Astrocyte (in vitro differentiated cells and primary cell): ENCODE results near the gene NAV3. TPM values are rescaled to one million over a fixed set of nuclear protein-coding genes. Genes with fewer than 3 reads are reported as not detected.

ENCODE experiments used
- DNase-seq: peaks from one replicate; pipeline ENCODE4 v3.0.0-alpha.2; 2010; ENCODE audit warnings: low read depth
- FAIRE-seq: peaks from 2 replicates; lab custom pipeline; 2011; peaks lifted over from hg19 to GRCh38; lab: Jason Lieb, UNC
- H2AFZ ChIP-seq: 2 replicates; pipeline ENCODE4 v1.6.0; 2012; ENCODE audit warnings: low read depth, low read length, inconsistent platforms
- H3K27ac ChIP-seq: 2 replicates; pipeline ENCODE4 v1.5.1; 2011; ENCODE audit warnings: low read depth, low read length, inconsistent platforms
- H3K27me3 ChIP-seq: 2 replicates; pipeline ENCODE4 v1.6.0; 2011; ENCODE audit warnings: low read length, inconsistent platforms; ENCODE audit not compliant: insufficient read depth
- H3K36me3 ChIP-seq: 2 replicates; pipeline ENCODE4 v1.5.1; 2011; ENCODE audit warnings: low read length, inconsistent platforms; ENCODE audit not compliant: insufficient read depth
- H3K4me1 ChIP-seq: 2 replicates; pipeline ENCODE4 v1.5.1; 2011; ENCODE audit warnings: low read length, inconsistent platforms; ENCODE audit not compliant: insufficient read depth
- H3K4me2 ChIP-seq: 2 replicates; pipeline ENCODE4 v1.6.0; 2012; ENCODE audit warnings: low read length, inconsistent platforms
- H3K4me3 ChIP-seq: 2 replicates; pipeline ENCODE4 v1.5.1; 2011; ENCODE audit warnings: low read depth, mild to moderate bottlenecking, low read length, inconsistent platforms; ENCODE audit not compliant: insufficient read depth
- H3K79me2 ChIP-seq: 2 replicates; pipeline ENCODE4 v1.6.0; 2012; ENCODE audit warnings: mild to moderate bottlenecking, low read length, inconsistent platforms; ENCODE audit not compliant: insufficient read depth
- H3K9ac ChIP-seq: 2 replicates; pipeline ENCODE4 v1.6.0; 2012; ENCODE audit warnings: mild to moderate bottlenecking, low read length, inconsistent platforms
- H3K9me3 ChIP-seq: 2 replicates; pipeline ENCODE4 v1.5.1; 2012; ENCODE audit warnings: low read depth, mild to moderate bottlenecking, low read length, inconsistent platforms; ENCODE audit not compliant: insufficient read depth
- H4K20me1 ChIP-seq: 2 replicates; pipeline ENCODE4 v1.6.0; 2012; ENCODE audit warnings: low read length, inconsistent platforms; ENCODE audit not compliant: insufficient read depth
- H3K27ac Mint-ChIP-seq: one replicate; pipeline ENCODE4 v1.8.0; 2021; ENCODE audit warnings: mild to moderate bottlenecking, mixed read lengths; ENCODE audit not compliant: unreplicated experiment
- H3K27me3 Mint-ChIP-seq: one replicate; pipeline ENCODE4 v1.8.0; 2021; ENCODE audit warnings: low read depth, mixed read lengths; ENCODE audit not compliant: unreplicated experiment
- H3K36me3 Mint-ChIP-seq: one replicate; pipeline ENCODE4 v1.8.0; 2021; ENCODE audit warnings: low read depth, mixed read lengths; ENCODE audit not compliant: unreplicated experiment
- H3K4me1 Mint-ChIP-seq: one replicate; pipeline ENCODE4 v1.8.0; 2021; ENCODE audit warnings: low read depth, mixed read lengths; ENCODE audit not compliant: unreplicated experiment
- H3K4me3 Mint-ChIP-seq: one replicate; pipeline ENCODE4 v1.8.0; 2021; ENCODE audit warnings: mild to moderate bottlenecking, moderate library complexity, mixed read lengths; ENCODE audit not compliant: unreplicated experiment
- H3K9me3 Mint-ChIP-seq: one replicate; pipeline ENCODE4 v1.8.0; 2021; ENCODE audit warnings: mild to moderate bottlenecking, mixed read lengths; ENCODE audit not compliant: unreplicated experiment
- EZH2 ChIP-seq: IDR thresholded peaks from 2 replicates; pipeline ENCODE4 v1.6.1; 2012; ENCODE audit warnings: mild to moderate bottlenecking, low read length, inconsistent platforms; ENCODE audit not compliant: insufficient read depth
- total RNA-seq: library from RNA; stranded (reverse); gene quantifications from 2 replicates; pipeline ENCODE4 v1.2.1, GENCODE V29; 2021
- TF ChIP-seq, protein P1 (sequence below): IDR thresholded peaks from 2 replicates; pipeline ENCODE4 v1.5.1; 2011; ENCODE audit warnings: low read depth, mild to moderate bottlenecking, inconsistent platforms, low read length, moderate library complexity; ENCODE audit not compliant: insufficient read depth

NAV3 gene
- total RNA-seq, 1 donor from 2014 or later: 24.1 TPM

DNA sequence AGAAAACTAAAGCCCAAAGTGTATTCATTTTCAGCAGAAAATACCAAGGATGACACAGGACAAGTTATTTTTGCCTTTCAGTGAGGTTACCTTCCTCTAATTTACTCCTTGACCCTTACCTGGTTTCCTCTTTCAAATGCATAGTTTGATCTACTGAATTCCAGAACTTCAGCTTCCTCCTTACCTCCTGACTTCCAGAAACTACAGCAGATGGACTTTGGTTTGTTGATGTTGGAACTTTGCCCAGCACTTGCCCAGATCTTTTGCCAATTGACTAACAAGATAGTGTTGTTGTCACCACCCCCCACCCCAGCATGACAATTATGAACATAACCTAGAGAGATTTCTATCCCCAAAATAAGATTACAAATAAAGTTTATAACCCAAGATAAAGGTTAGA is 63.2 kb downstream of the NAV3 start:
- H3K4me3 ChIP-seq: no peak overlapping the region
- FAIRE-seq (no peak), DNase-seq (peak; percentile 26)
- Mint-ChIP-seq H3K9me3 (no peaks in the 10 kb centered on the region), H3K4me3 (no peak overlapping the region), H3K36me3 (no peaks in the 10 kb centered on the region), H3K27ac (no peak overlapping the region), H3K4me1 (peaks cover 18% of the 10 kb centered on the region), H3K27me3 (no peaks in the 10 kb centered on the region)
- no peaks in the 10 kb centered on the region for H3K4me1 ChIP-seq
- no peak overlapping the region for H3K27ac ChIP-seq
- no peaks in the 10 kb centered on the region for H3K9me3 ChIP-seq
- TF ChIP-seq, protein P1, sequence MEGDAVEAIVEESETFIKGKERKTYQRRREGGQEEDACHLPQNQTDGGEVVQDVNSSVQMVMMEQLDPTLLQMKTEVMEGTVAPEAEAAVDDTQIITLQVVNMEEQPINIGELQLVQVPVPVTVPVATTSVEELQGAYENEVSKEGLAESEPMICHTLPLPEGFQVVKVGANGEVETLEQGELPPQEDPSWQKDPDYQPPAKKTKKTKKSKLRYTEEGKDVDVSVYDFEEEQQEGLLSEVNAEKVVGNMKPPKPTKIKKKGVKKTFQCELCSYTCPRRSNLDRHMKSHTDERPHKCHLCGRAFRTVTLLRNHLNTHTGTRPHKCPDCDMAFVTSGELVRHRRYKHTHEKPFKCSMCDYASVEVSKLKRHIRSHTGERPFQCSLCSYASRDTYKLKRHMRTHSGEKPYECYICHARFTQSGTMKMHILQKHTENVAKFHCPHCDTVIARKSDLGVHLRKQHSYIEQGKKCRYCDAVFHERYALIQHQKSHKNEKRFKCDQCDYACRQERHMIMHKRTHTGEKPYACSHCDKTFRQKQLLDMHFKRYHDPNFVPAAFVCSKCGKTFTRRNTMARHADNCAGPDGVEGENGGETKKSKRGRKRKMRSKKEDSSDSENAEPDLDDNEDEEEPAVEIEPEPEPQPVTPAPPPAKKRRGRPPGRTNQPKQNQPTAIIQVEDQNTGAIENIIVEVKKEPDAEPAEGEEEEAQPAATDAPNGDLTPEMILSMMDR: no peak
- no peak for TF ChIP-seq EZH2
- H3K79me2 ChIP-seq: no peaks in the 10 kb centered on the region
- no peaks in the 10 kb centered on the region for H3K27me3 ChIP-seq
- H3K9ac ChIP-seq: no peak overlapping the region
- no peaks in the 10 kb centered on the region for H3K36me3 ChIP-seq
- no peak overlapping the region for H2AFZ ChIP-seq
- H3K4me2 ChIP-seq: no peak overlapping the region
- H4K20me1 ChIP-seq: no peaks in the 10 kb centered on the region

GRCh38 chr12:77894556-77894955 is 63.9 kb downstream of the NAV3 start:
- no peak overlapping the region for H2AFZ ChIP-seq
- Mint-ChIP-seq H3K4me3 (no peak overlapping the region), H3K27me3 (no peaks in the 10 kb centered on the region), H3K4me1 (peaks cover 18% of the 10 kb centered on the region), H3K27ac (no peak overlapping the region), H3K9me3 (no peaks in the 10 kb centered on the region), H3K36me3 (no peaks in the 10 kb centered on the region)
- H3K79me2 ChIP-seq: no peaks in the 10 kb centered on the region
- H3K4me1 ChIP-seq: no peaks in the 10 kb centered on the region
- H3K27me3 ChIP-seq: no peaks in the 10 kb centered on the region
- TF ChIP-seq, protein P1: no peak
- TF ChIP-seq EZH2: no peak
- H3K4me3 ChIP-seq: no peak overlapping the region
- no peak overlapping the region for H3K27ac ChIP-seq
- no peak overlapping the region for H3K9ac ChIP-seq
- DNase-seq (no peak), FAIRE-seq (no peak)
- H3K9me3 ChIP-seq: no peaks in the 10 kb centered on the region
- no peak overlapping the region for H3K4me2 ChIP-seq
- no peaks in the 10 kb centered on the region for H4K20me1 ChIP-seq
- no peaks in the 10 kb centered on the region for H3K36me3 ChIP-seq

GRCh38 chr12:77895699-77896098 is 65.0 kb downstream of the NAV3 start:
- H3K9me3 ChIP-seq: no peaks in the 10 kb centered on the region
- Mint-ChIP-seq H3K36me3 (no peaks in the 10 kb centered on the region), H3K9me3 (no peaks in the 10 kb centered on the region)

More at GRCh38 chr12:77895699-77896098, 65.0 kb downstream of the NAV3 start:
- H3K27ac ChIP-seq: no peak overlapping the region
- no peak overlapping the region for H3K4me3 ChIP-seq
- H3K27ac Mint-ChIP-seq: no peak overlapping the region
- no peaks in the 10 kb centered on the region for H3K4me1 ChIP-seq
- H2AFZ ChIP-seq: no peak overlapping the region
- H3K27me3 ChIP-seq: no peaks in the 10 kb centered on the region
- H3K79me2 ChIP-seq: no peaks in the 10 kb centered on the region
- H3K9ac ChIP-seq: no peak overlapping the region
- H4K20me1 ChIP-seq: no peaks in the 10 kb centered on the region
- peaks cover 18% of the 10 kb centered on the region for H3K4me1 Mint-ChIP-seq
- FAIRE-seq (no peak), DNase-seq (no peak)
- no peak for TF ChIP-seq EZH2
- TF ChIP-seq, protein P1: no peak
- no peak overlapping the region for H3K4me3 Mint-ChIP-seq
- H3K36me3 ChIP-seq: no peaks in the 10 kb centered on the region
- H3K4me2 ChIP-seq: no peak overlapping the region
- H3K27me3 Mint-ChIP-seq: no peaks in the 10 kb centered on the region
